Keratinocyte (primary cell): Measurements from ENCODE around the gene SCAND1. TPM values are rescaled to one million over a fixed set of nuclear protein-coding genes. Genes with fewer than 3 reads are reported as not detected.

Source experiments
- DNase-seq: peaks from one replicate; pipeline ENCODE4 v3.0.0-alpha.2; 2011; ENCODE audit warnings: low read depth, missing footprints, low spot score
- FAIRE-seq: peaks from 2 replicates; lab custom pipeline; 2011; peaks lifted over from hg19 to GRCh38; lab: Jason Lieb, UNC
- H2AFZ ChIP-seq: 2 replicates; pipeline ENCODE4 v1.6.0; 2012; ENCODE audit warnings: low read length, control low read depth, inconsistent platforms; ENCODE audit not compliant: control insufficient read depth
- H3K27ac ChIP-seq: 2 replicates; pipeline ENCODE4 v1.5.1; 2011; ENCODE audit warnings: low read length; ENCODE audit not compliant: control insufficient read depth, insufficient read depth
- H3K27me3 ChIP-seq: 3 replicates; pipeline ENCODE4 v1.6.0; 2011; ENCODE audit warnings: low read length; ENCODE audit not compliant: control insufficient read depth, insufficient read depth; ENCODE audit errors: extremely low read depth
- H3K36me3 ChIP-seq, 2 experiments: 2 replicates in 1 of 2; 3 replicates in 1 of 2; pipeline ENCODE4 v1.5.1; 2011; ENCODE audit warnings: low read length in 2 of 2, mild to moderate bottlenecking in 1 of 2; ENCODE audit not compliant: control insufficient read depth in 2 of 2, insufficient read depth in 2 of 2; ENCODE audit errors: extremely low read depth in 1 of 2
- H3K4me1 ChIP-seq: 3 replicates; pipeline ENCODE4 v1.5.1; 2011; ENCODE audit warnings: low read length; ENCODE audit not compliant: control insufficient read depth, insufficient read depth; ENCODE audit errors: extremely low read depth
- H3K4me2 ChIP-seq: 3 replicates; pipeline ENCODE4 v1.6.0; 2011; ENCODE audit warnings: low read depth, low read length; ENCODE audit not compliant: control insufficient read depth, insufficient read depth; ENCODE audit errors: extremely low read depth
- H3K4me3 ChIP-seq, 3 experiments: fragments of 200-600 bp in 1 of 3; sonication (generic) in 1 of 3; 2 replicates in 2 of 3; 3 replicates in 1 of 3; pipeline ENCODE4 v1.5.1; 2011 to 2016; ENCODE audit warnings: low read length in 3 of 3, mild to moderate bottlenecking in 3 of 3, control low read depth in 2 of 3, inconsistent platforms in 1 of 3, low read depth in 1 of 3, mixed read lengths in 1 of 3, mixed run types in 1 of 3, moderate library complexity in 1 of 3; ENCODE audit not compliant: control insufficient read depth in 2 of 3, insufficient read depth in 2 of 3; ENCODE audit errors: extremely low read depth in 1 of 3
- H3K79me2 ChIP-seq: 2 replicates; pipeline ENCODE4 v1.6.0; 2012; ENCODE audit warnings: low read length; ENCODE audit not compliant: control insufficient read depth, insufficient read depth
- H3K9ac ChIP-seq: 3 replicates; pipeline ENCODE4 v1.6.0; 2011; ENCODE audit warnings: low read length; ENCODE audit not compliant: control insufficient read depth, insufficient read depth; ENCODE audit errors: extremely low read depth
- H3K9me1 ChIP-seq: 3 replicates; pipeline ENCODE4 v1.6.0; 2011; ENCODE audit warnings: low read length; ENCODE audit not compliant: control insufficient read depth, insufficient read depth; ENCODE audit errors: extremely low read depth
- H3K9me3 ChIP-seq: 2 replicates; pipeline ENCODE4 v1.5.1; 2012; ENCODE audit warnings: low read depth, low read length; ENCODE audit not compliant: control insufficient read depth
- H4K20me1 ChIP-seq: 3 replicates; pipeline ENCODE4 v1.6.0; 2011; ENCODE audit warnings: low read length; ENCODE audit not compliant: control insufficient read depth, insufficient read depth; ENCODE audit errors: extremely low read depth
- CTCF ChIP-seq, 3 experiments: IDR thresholded peaks in 1 of 3; conservative IDR thresholded peaks in 1 of 3; optimal IDR thresholded peaks in 1 of 3; 2 replicates in 2 of 3; 3 replicates in 1 of 3; pipeline versions ENCODE3 to v1.5.1; 2011; ENCODE audit warnings: low read length in 3 of 3, mild to moderate bottlenecking in 3 of 3, moderate library complexity in 2 of 3, control low read depth in 1 of 3, inconsistent platforms in 1 of 3; ENCODE audit not compliant: insufficient read depth in 2 of 3; ENCODE audit errors: extremely low read depth in 1 of 3
- EZH2 ChIP-seq: IDR thresholded peaks from one replicate; pipeline ENCODE4 v1.6.1; 2012; ENCODE audit warnings: inconsistent platforms, mild to moderate bottlenecking, low read length, moderate library complexity
- dilution Hi-C: fragments of 300-500 bp; cut with MboI; formaldehyde crosslinking; loops from one replicate; pipeline ENCODE4 v1.7.0; 2020; ENCODE audit warnings: low sequenced_read_pairs; ENCODE audit not compliant: extremely low pct_ligation_motif_present
- polyA plus RNA-seq, 5 experiments: library from polyadenylated mRNA; depleted of rRNA in 3 of 5; stranded (reverse) in 3 of 5; stranded (forward) in 1 of 5; unstranded in 1 of 5; fragments of >200 nt; gene quantifications; 1 replicate in 1 of 5; 2 replicates in 3 of 5; 3 replicates in 1 of 5; pipeline versions ENCODE4 v1.2.1 to v1.2.3, GENCODE V29; 2011 to 2012; ENCODE audit warnings: missing spikeins in 2 of 5, low read depth in 1 of 5, low replicate concordance in 1 of 5

Gene SCAND1
- polyA plus RNA-seq, 1 donor (not counting 4 experiments of a cell fraction or from before 2014, with no cell fraction given): 5.8 TPM

DNA sequence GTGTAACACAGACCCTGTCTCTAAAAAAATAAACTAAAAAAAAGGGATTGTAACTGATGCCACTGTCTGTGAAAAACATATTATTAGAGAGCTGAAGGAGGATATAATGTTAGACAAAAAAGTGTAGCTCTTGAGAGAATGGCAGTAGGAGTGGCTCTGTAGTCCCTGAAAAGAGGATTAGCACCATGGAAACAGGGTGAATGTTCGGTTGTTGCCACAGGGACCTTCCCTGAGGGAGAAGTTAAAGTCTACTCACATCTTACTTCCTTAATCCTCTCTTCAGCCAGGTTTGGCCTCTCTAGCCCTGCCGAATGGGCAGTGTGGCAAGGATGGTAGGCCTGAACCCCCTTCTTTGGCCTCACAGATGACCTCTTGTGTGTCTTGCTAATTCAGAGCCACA is 12.1 kb downstream of the SCAND1 start:
- Histone ChIP-seq H2AFZ (no peak overlapping the region), H3K4me1 (no peaks in the 10 kb centered on the region), H3K27me3 (no peaks in the 10 kb centered on the region), H4K20me1 (no peaks in the 10 kb centered on the region), H3K4me3 (no peak overlapping the region), H3K36me3 (peaks cover 11 to 25% of the 10 kb centered on the region in 2 experiments), H3K27ac (no peak overlapping the region), H3K4me2 (no peak overlapping the region), H3K9ac (no peak overlapping the region), H3K9me1 (no peaks in the 10 kb centered on the region), H3K79me2 (no peaks in the 10 kb centered on the region), H3K9me3 (no peaks in the 10 kb centered on the region)
- no peak for FAIRE-seq
- TF ChIP-seq EZH2 (no peak), CTCF (optimal IDR thresholded peaks at IDR 0.05 in 1 of 3, IDR thresholded peaks at IDR 0.05 in 1 of 3, conservative IDR thresholded peaks at IDR 0.05 in 1 of 3; ENCODE audit: extremely low read depth in 1 of 3, insufficient read depth in 2 of 3, low read length in 3 of 3) (no peak)
- dilution Hi-C loops: no loop called here
- no peak for DNase-seq

DNA sequence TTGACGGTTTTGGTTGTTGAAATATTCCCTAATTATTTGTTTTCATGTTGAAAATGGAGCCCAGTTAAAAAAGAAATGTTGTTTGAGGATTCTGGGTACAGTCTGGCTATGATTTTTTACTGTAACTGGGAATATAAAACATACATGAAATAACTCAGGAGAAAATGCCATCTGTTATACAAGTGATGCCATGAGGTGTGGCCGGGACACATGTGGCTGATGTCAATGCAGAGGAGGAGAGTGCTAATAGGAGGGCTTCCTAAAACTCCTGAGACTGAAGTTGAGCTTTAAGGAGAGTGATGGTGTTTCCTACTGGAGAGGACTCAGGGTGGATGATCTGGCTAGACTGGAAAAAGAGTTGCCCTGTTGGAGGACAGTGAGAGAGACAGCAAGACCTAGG is 12.7 kb downstream of the SCAND1 start:
- no peak overlapping the region for H3K4me2 ChIP-seq
- FAIRE-seq: no peak
- peaks cover 11 to 21% of the 10 kb centered on the region in 2 experiments for H3K36me3 ChIP-seq
- H3K4me1 ChIP-seq: no peaks in the 10 kb centered on the region
- no peaks in the 10 kb centered on the region for H4K20me1 ChIP-seq
- no peak for DNase-seq
- H3K9ac ChIP-seq: no peak overlapping the region
- no peak overlapping the region for H2AFZ ChIP-seq
- no peaks in the 10 kb centered on the region for H3K9me3 ChIP-seq
- H3K27me3 ChIP-seq: no peaks in the 10 kb centered on the region
- TF ChIP-seq CTCF (optimal IDR thresholded peaks at IDR 0.05 in 1 of 3, IDR thresholded peaks at IDR 0.05 in 1 of 3, conservative IDR thresholded peaks at IDR 0.05 in 1 of 3; ENCODE audit: extremely low read depth in 1 of 3, insufficient read depth in 2 of 3, low read length in 3 of 3) (no peak), EZH2 (no peak)
- no peaks in the 10 kb centered on the region for H3K9me1 ChIP-seq
- no peaks in the 10 kb centered on the region for H3K79me2 ChIP-seq
- no peak overlapping the region for H3K27ac ChIP-seq
- dilution Hi-C loops: no loop called here
- no peak overlapping the region for H3K4me3 ChIP-seq
